ENCODE results near the gene DYSF.

The DYSF gene

GRCh38 chr2:71684226-71685072 lies 231.1 kb downstream of the DYSF start:
- H3K9me2 ChIP-seq (replicated peaks; ENCODE audit: insufficient read depth, low read length), result no peaks in the 10 kb centered on the region
- H3K79me2 ChIP-seq (ENCODE audit: low read length), result no peaks in the 10 kb centered on the region
- TF ChIP-seq EZH2 (optimal IDR thresholded peaks at IDR 0.05; ENCODE audit: low read depth, low read length), result no peak
- TF ChIP-seq, protein P1, sequence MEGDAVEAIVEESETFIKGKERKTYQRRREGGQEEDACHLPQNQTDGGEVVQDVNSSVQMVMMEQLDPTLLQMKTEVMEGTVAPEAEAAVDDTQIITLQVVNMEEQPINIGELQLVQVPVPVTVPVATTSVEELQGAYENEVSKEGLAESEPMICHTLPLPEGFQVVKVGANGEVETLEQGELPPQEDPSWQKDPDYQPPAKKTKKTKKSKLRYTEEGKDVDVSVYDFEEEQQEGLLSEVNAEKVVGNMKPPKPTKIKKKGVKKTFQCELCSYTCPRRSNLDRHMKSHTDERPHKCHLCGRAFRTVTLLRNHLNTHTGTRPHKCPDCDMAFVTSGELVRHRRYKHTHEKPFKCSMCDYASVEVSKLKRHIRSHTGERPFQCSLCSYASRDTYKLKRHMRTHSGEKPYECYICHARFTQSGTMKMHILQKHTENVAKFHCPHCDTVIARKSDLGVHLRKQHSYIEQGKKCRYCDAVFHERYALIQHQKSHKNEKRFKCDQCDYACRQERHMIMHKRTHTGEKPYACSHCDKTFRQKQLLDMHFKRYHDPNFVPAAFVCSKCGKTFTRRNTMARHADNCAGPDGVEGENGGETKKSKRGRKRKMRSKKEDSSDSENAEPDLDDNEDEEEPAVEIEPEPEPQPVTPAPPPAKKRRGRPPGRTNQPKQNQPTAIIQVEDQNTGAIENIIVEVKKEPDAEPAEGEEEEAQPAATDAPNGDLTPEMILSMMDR (IDR thresholded peaks at IDR 0.05; ENCODE audit: low read length), result no peak
- no peak for TF ChIP-seq EZH2phosphoT487 (IDR thresholded peaks at IDR 0.05; ENCODE audit: low read length)
- H2AFZ ChIP-seq (ENCODE audit: low read length), result no peak overlapping the region
- H3K4me1 ChIP-seq (ENCODE audit: low read length), result no peaks in the 10 kb centered on the region
- no peaks in the 10 kb centered on the region for H3K36me3 ChIP-seq (replicated peaks; ENCODE audit: insufficient read depth, low read length)
- no peaks in the 10 kb centered on the region for H3K9me3 ChIP-seq (replicated peaks; ENCODE audit: insufficient read depth, low read length)
- H3F3A ChIP-seq (ENCODE audit: insufficient read depth, low read length), result no peaks in the 10 kb centered on the region
- no peak overlapping the region for H3K4me2 ChIP-seq (ENCODE audit: low read depth, low read length)
- H4K20me1 ChIP-seq (ENCODE audit: insufficient read depth, low read length), result no peaks in the 10 kb centered on the region
- H3K4me3 ChIP-seq (ENCODE audit: low read length), result no peak overlapping the region
- no peaks in the 10 kb centered on the region for H3K27me3 ChIP-seq (replicated peaks; ENCODE audit: insufficient read depth, low read length)
- no peak overlapping the region for H3K27ac ChIP-seq (ENCODE audit: low read length)
- no peak overlapping the region for H3K9ac ChIP-seq (ENCODE audit: low read length)
- DNase-seq, result no peak

- Histone ChIP-seq H3K79me2 (ENCODE audit: low read length) (no peaks in the 10 kb centered on the region), H3K9me2 (replicated peaks; ENCODE audit: insufficient read depth, low read length) (no peaks in the 10 kb centered on the region), H3K9ac (ENCODE audit: low read length) (no peak overlapping the region), H2AFZ (ENCODE audit: low read length) (no peak overlapping the region), H3K9me3 (replicated peaks; ENCODE audit: insufficient read depth, low read length) (no peaks in the 10 kb centered on the region), H3F3A (ENCODE audit: insufficient read depth, low read length) (no peaks in the 10 kb centered on the region), H3K36me3 (replicated peaks; ENCODE audit: insufficient read depth, low read length) (no peaks in the 10 kb centered on the region), H3K4me2 (ENCODE audit: low read depth, low read length) (no peak overlapping the region), H3K4me3 (ENCODE audit: low read length) (no peak overlapping the region), H3K27ac (ENCODE audit: low read length) (no peak overlapping the region), H3K27me3 (replicated peaks; ENCODE audit: insufficient read depth, low read length) (no peaks in the 10 kb centered on the region), H3K4me1 (ENCODE audit: low read length) (no peaks in the 10 kb centered on the region), H4K20me1 (ENCODE audit: insufficient read depth, low read length) (no peaks in the 10 kb centered on the region)
- TF ChIP-seq EZH2 (optimal IDR thresholded peaks at IDR 0.05; ENCODE audit: low read depth, low read length), result no peak
- TF ChIP-seq, protein P1 (IDR thresholded peaks at IDR 0.05; ENCODE audit: low read length), result no peak
- no peak for TF ChIP-seq EZH2phosphoT487 (IDR thresholded peaks at IDR 0.05; ENCODE audit: low read length)
- DNase-seq, result no peak
Measured at GRCh38 chr2:71685073-71685848, 231.9 kb downstream of the DYSF start.

DNA sequence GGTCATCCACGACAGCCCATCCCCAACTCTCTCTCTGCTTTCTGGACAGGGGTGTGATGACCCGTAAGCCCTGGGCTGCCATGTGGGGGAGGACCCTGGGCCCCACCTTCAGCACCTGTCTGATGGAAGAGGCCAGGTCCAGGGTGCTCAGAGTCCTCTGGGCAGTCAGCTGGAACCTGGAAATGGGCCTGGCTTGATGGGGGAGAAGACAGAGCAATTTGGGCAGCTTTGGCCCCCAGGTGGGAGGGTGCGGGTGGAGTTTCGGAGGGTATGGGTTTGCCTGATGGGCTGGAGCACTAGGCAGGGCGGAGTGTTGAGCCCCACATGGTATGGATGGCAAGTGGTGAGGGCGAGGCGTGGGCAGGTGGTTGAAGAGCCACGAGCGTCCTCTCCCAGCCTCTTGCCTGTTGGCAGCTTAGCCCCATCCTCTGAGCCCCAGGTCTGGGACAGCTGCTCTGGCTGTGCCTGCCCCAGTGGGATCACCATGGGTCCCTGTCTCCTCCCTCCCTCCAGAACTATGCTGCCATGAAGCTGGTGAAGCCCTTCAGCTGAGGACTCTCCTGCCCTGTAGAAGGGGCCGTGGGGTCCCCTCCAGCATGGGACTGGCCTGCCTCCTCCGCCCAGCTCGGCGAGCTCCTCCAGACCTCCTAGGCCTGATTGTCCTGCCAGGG lies 232.7 kb downstream of the DYSF start:
- Histone ChIP-seq H3K4me3 (ENCODE audit: low read length) (no peak overlapping the region), H3K27ac (ENCODE audit: low read length) (no peak overlapping the region), H3K9me3 (replicated peaks; ENCODE audit: insufficient read depth, low read length) (no peaks in the 10 kb centered on the region), H3K27me3 (replicated peaks; ENCODE audit: insufficient read depth, low read length) (no peaks in the 10 kb centered on the region), H2AFZ (ENCODE audit: low read length) (no peak overlapping the region), H3K4me1 (ENCODE audit: low read length) (no peaks in the 10 kb centered on the region), H3F3A (ENCODE audit: insufficient read depth, low read length) (no peaks in the 10 kb centered on the region), H3K36me3 (replicated peaks; ENCODE audit: insufficient read depth, low read length) (no peaks in the 10 kb centered on the region), H3K4me2 (ENCODE audit: low read depth, low read length) (no peak overlapping the region), H3K9me2 (replicated peaks; ENCODE audit: insufficient read depth, low read length) (no peaks in the 10 kb centered on the region), H3K79me2 (ENCODE audit: low read length) (no peaks in the 10 kb centered on the region), H3K9ac (ENCODE audit: low read length) (no peak overlapping the region), H4K20me1 (ENCODE audit: insufficient read depth, low read length) (no peaks in the 10 kb centered on the region)
- DNase-seq, result no peak
- TF ChIP-seq EZH2phosphoT487 (IDR thresholded peaks at IDR 0.05; ENCODE audit: low read length) (no peak), EZH2 (optimal IDR thresholded peaks at IDR 0.05; ENCODE audit: low read depth, low read length) (no peak)
- TF ChIP-seq, protein P1 (IDR thresholded peaks at IDR 0.05; ENCODE audit: low read length), result no peak
